GM21515 (cell line): ENCODE results near the gene MRFAP1L1.
A peak's percentile ranks its signal among the peaks of the same experiment; 100 is the strongest.
"Not testable (repeated sequence)": the region's sequence is repeated elsewhere in the genome, so short reads cannot be mapped to it uniquely, and the experiment has no call there.

Source experiments
- ATAC-seq: cut with Tn5 transposase; IDR thresholded peaks from one replicate; pipeline ENCODE4 v1.9.1; 2021; ENCODE audit not compliant: unreplicated experiment

MRFAP1L1 gene

DNA sequence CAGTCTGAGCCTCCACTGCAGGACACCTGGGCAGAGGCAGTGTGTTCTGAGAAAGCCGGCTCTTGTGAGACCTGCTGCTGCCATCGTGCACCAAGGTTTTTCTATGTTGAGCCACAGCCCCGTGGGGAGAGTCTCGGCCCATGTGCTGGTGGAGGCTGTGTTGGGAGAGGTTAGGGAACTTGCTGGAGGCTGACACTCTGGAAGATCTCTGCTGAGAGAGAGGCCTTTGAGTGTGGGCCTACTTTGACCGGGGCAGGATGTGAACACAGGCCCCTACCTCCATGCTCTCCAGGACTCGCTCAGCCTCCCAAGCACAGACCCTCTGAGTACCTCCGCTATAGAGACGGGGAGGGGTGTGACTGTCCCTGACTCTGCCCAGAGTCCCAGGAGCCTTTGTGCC lies 17.3 kb downstream of the MRFAP1L1 start:
- ATAC-seq, result no peak

DNA sequence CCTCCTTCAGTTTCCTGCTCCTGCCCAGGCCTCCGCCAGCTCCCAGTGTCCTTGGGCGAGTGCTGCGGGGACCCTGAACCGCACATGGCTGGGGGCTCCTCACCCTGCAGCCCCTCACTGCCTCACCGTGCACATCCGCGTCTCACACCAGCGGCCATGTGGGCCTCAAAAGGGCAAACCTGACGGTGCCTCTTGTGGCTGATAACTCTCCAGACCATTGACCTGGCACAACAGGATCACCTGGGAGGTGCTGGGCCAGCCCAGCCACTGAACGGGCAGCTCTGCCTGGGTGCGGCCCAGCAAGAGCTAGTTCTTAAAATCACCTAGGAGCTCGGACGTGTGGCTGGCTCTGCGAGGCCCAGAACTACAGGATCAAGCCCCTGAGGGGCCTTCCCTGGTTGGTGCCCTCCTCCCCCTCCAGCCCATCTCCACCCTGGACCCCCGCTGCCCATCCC lies 20.1 kb downstream of the MRFAP1L1 start:
- no peak for ATAC-seq

GRCh38 chr4:6688879-6689505 lies 20.7 kb downstream of the MRFAP1L1 start:
- peak; percentile 81 for ATAC-seq

DNA sequence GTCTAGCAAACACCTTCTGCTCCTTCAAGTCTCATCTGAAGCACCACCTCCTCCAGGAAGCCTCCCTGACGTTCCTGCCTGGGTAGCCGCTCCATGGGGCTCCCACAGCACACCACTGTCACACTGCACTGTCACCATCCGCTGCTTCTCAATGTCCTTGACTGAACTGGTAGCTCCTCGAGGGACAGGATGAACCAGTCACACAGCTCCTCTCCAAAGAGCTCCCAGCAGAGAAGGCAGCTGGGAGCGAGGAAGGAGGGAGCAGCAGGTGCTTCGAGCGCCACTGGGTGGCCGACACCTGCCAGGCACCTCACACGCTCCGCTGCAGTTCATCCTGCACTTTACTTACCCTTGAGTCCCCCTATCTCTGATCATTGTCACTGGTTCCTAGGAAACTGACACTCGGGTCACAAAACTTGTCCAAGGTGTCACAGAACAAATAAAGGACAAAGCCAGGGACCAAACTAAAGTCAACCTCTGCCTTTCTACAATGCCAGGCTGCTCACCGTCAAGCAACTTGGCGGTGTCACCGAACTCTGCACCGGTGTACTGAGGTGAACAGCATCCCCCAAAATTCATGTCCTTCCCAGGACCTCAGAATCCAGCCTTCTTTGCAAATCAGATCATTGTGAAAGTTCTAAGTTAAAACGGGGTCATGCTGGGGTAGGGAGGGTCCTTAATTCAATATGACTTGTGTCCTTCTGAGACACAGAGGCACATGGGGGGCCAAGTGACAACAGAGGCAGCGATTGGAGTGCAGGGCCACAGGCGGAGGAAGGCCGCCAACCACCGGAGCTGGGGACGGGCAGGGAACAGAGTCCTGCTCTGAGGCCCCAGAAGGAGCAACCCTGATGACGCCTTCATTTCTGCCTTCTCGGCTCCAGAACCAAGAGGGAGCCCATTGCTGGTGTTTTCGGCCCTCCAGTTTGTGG lies 21.5 kb downstream of the MRFAP1L1 start:
- no peak for ATAC-seq

- ATAC-seq, result no peak
Observed at GRCh38 chr4:6686104-6686787, 23.4 kb downstream of the MRFAP1L1 start.

GRCh38 chr4:6684656-6685055 lies 25.0 kb downstream of the MRFAP1L1 start:
- no peak for ATAC-seq

- no peak for ATAC-seq
Observed at GRCh38 chr4:6682862-6683590, 26.6 kb downstream of the MRFAP1L1 start.

GRCh38 chr4:6681191-6681590 lies 28.5 kb downstream of the MRFAP1L1 start:
- ATAC-seq, result no peak

DNA sequence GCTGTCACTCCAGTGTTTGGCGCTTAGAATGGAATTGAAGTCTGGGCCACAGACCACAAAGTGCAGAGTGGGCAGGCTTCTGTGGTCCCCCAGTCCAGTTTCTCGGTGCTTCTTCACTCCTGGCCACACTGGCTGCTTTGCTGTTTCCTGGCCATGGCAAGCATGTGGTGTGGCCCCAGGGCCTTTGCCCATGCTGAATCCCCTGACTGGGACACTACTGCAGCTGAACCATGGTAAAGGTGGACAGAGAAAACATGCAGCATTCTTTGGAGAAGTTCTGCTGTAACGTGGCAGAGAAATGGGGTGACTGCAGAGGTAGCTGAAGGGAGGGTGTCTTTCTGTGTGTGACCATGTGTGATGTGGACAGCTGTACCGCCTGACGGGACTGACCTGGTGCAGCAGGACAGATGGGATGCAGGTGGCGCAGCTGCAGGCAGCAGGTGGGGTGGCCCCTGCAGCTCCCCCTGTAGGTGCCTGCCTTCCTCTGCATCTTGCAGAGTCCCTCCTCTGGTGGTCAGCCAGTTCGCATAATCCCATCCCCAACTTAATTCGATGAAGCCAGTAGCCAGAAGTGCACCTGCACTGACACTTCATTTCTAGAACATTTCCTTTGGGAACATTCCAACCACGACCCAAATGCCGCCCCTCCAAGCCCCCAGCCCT lies 29.2 kb downstream of the MRFAP1L1 start:
- no peak for ATAC-seq

DNA sequence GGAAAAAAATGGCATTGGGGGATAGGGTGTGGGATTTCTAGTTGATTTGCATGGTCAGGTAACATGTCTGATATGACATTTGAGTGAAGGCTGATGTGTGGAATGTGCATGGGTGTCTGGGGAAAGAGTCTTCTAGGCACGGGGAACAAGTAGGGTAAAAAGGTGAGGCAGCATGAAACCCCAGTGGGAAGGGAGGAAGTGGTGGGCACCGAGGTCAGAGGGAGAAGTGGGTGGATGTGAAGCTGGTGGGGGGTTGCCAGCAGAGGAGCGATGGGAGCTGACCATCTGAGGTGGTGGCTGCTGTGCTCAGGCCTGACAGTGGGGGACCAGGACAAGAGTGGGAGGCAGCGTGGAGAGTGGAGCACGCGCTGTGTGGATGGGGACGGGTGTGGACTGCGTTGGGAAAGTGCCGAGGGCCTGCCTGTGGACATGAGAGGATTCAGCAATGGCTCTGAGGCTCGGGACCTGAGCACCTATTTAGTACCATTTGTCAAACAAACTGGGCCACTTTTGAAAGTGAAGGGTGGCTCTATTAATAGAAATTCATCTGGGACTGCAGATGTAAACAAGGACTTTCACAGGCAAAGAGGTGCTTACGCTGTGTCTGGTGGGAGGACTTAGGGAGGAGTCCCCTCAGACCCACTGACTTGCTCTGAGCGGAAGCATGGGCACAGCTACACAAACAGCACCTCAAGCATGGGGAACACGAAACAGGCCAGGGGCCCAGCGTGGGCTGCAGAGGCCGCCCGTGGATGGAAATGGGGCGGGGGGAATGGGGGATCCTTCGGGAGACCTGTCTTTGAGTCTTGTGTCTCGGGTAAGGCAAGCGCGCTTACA lies 32.7 kb downstream of the MRFAP1L1 start:
- no peak for ATAC-seq

GRCh38 chr4:6674500-6675149 lies 35.0 kb downstream of the MRFAP1L1 start:
- peak; percentile 42 for ATAC-seq

- peak; percentile 74 for ATAC-seq
Observed at GRCh38 chr4:6673660-6674499, 35.8 kb downstream of the MRFAP1L1 start.

- ATAC-seq, result not testable (repeated sequence)
Observed at GRCh38 chr4:6673191-6673659, 36.4 kb downstream of the MRFAP1L1 start.

DNA sequence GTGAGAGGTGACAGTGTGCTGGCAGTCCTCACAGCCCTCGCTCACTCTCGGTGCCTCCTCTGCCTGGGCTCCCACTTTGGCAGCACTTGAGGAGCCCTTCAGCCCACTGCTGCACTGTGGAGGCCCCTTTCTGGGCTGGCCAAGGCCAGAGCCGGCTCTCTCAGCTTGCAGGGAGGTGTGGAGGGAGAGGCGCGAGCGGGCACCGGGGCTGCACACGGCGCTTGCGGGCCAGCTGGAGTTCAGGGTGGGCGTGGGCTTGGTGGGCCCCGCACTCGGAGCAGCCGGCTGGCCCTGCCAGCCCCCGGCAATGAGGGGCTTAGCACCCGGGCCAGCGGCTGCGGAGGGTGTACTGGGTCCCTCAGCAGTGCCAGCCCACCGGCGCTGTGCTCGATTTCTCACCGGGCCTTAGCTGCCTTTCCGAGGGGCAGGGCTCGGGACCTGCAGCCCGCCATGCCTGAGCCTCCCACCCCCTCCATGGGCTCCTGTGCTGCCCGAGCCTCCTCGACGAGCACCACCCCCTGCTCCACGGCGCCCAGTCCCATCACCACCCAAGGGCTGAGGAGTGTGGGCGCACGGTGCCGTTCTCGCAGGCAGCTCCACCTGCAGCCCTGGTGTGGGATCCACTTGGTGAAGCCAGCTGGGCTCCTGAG lies 37.0 kb downstream of the MRFAP1L1 start:
- ATAC-seq, result not testable (repeated sequence)

- no peak for ATAC-seq
Observed at GRCh38 chr4:6672131-6672530, 37.5 kb downstream of the MRFAP1L1 start.

- no peak for ATAC-seq
Observed at GRCh38 chr4:6671648-6672047, 38.0 kb downstream of the MRFAP1L1 start.

DNA sequence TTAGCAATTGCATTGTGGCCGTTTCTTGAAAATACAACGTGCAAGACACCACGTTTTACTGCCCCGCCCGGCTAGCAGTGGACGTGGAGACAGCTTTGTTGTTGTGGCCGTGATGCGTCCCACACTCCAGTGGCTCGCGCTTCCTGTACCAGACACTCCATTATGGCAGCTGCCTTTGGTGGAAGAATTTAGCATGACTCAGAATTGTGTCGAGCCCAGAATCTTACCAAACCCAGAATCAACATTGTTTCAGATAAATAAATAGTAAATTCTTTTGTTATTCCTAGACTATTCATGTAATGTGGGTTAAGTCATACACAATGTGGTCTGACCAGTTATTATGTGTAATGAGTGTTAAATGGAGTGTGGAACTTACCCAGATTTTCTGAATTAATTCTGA lies 41.3 kb downstream of the MRFAP1L1 start:
- ATAC-seq, result no peak

- no peak for ATAC-seq
Observed at GRCh38 chr4:6665320-6665654, 44.4 kb downstream of the MRFAP1L1 start.
